Lower lobe of right lung (tissue), 2 donors: ENCODE results near the gene CCPG1. TPM values are rescaled to one million over a fixed set of nuclear protein-coding genes. Genes with fewer than 3 reads are reported as not detected.

Experiments used
- ATAC-seq, 2 donors: fragments of 200-7000 bp; cut with Tn5 transposase; one replicate each; pipeline ENCODE4 v1.9.1; 2020 to 2022; ENCODE audit warnings: mild to moderate bottlenecking in 2 of 2, moderate library complexity in 2 of 2
- DNase-seq: peaks from one replicate; pipeline ENCODE4 v3.0.0-alpha.2; 2020
- H3K27ac ChIP-seq: fragments of 200-600 bp; one replicate; pipeline ENCODE4 v1.8.0; 2022
- H3K27me3 ChIP-seq: fragments of 200-600 bp; one replicate; pipeline ENCODE4 v1.8.0; 2022; ENCODE audit warnings: low read depth
- H3K36me3 ChIP-seq: fragments of 200-600 bp; one replicate; pipeline ENCODE4 v1.8.0; 2022; ENCODE audit warnings: mild to moderate bottlenecking
- H3K4me1 ChIP-seq: fragments of 200-600 bp; one replicate; pipeline ENCODE4 v1.8.0; 2022
- H3K4me3 ChIP-seq: fragments of 200-600 bp; one replicate; pipeline ENCODE4 v1.8.0; 2022; ENCODE audit warnings: mild to moderate bottlenecking
- H3K9me3 ChIP-seq: fragments of 200-600 bp; one replicate; pipeline ENCODE4 v1.8.0; 2022
- intact Hi-C: fragments of 100-400 bp; cut with DNase I; formaldehyde crosslinking; loops from one replicate; pipeline ENCODE4 v1.11.0; 2022
- total RNA-seq: library from RNA; stranded (reverse); fragmentation: NEBNext Ultra II Directional; extraction: Animal tissue kit (Norgen Biotek cat#: 25700); gene quantifications from one replicate; pipeline ENCODE4 v1.2.1, GENCODE V29; 2021
- TF ChIP-seq, protein P1 (sequence below): fragments of 200-600 bp; IDR thresholded peaks from one replicate; pipeline ENCODE4 v1.8.0; 2022; ENCODE audit warnings: antibody characterized with exemption, mild to moderate bottlenecking
- donor health status: DM: no; HTN: yes; CAD: no; lungs with severe emphysema.

Gene CCPG1
- total RNA-seq, 1 donor from 2014 or later, result 104 TPM

DNA sequence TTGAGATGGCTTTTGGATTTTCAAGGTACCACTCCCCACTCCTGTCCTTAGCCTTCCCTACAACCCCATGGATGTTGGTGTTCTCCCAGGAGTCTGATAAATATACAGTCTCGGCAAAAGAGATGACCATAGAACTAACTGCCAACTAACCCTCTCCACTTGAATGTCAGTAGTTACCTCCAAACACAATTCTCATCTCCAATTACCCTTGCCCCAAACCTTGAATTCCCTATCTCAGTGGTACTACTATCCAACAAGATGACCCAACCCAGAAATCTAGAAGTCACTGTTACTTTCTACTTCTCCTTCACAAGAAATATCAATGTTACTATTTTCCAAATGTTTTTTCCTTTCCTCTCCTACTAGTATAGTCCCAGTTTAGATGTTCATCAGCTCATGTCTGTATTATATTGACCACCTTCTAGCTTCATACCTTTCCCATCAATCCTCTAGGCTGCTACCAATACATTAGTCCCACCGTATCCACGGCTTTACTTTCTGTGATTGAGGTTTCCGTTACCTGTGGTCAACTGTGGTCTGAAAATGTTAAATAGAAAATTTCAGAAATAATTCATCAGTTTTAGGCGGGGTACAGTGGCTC is 51.1 kb downstream of the CCPG1 start:
- H3K27ac ChIP-seq, result no peak overlapping the region
- TF ChIP-seq, protein P1, sequence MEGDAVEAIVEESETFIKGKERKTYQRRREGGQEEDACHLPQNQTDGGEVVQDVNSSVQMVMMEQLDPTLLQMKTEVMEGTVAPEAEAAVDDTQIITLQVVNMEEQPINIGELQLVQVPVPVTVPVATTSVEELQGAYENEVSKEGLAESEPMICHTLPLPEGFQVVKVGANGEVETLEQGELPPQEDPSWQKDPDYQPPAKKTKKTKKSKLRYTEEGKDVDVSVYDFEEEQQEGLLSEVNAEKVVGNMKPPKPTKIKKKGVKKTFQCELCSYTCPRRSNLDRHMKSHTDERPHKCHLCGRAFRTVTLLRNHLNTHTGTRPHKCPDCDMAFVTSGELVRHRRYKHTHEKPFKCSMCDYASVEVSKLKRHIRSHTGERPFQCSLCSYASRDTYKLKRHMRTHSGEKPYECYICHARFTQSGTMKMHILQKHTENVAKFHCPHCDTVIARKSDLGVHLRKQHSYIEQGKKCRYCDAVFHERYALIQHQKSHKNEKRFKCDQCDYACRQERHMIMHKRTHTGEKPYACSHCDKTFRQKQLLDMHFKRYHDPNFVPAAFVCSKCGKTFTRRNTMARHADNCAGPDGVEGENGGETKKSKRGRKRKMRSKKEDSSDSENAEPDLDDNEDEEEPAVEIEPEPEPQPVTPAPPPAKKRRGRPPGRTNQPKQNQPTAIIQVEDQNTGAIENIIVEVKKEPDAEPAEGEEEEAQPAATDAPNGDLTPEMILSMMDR, result no peak
- H3K4me1 ChIP-seq, result no peaks in the 10 kb centered on the region
- H3K4me3 ChIP-seq, result no peak overlapping the region
- H3K36me3 ChIP-seq, result peaks cover 71% of the 10 kb centered on the region
- ATAC-seq (no peak), DNase-seq (no peak)
- no peaks in the 10 kb centered on the region for H3K27me3 ChIP-seq
- no peaks in the 10 kb centered on the region for H3K9me3 ChIP-seq
- intact Hi-C loops, result no loop called here

DNA sequence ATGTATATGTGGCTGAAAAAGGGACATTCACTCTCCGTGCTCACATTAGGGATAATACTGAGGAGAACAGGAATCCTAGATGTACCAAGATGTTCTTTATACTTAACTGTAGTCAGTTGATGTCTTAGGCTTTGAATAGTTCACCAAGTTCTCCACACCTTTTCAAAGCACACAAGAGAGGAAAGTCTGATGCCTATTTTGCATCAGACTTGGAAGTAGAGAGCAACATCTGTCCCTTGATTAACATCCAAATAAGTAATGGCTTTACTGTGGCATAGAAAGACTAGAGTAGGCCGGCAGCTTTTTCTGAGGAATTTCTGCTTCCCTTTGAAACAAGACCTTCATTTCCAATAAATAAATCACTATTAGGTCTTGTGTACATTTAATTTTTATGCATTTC is 55.1 kb downstream of the CCPG1 start:
- no peak for ATAC-seq
- TF ChIP-seq, protein P1, result no peak
- Histone ChIP-seq H3K36me3 (peaks cover 37% of the 10 kb centered on the region), H3K4me3 (no peak overlapping the region), H3K27ac (no peak overlapping the region), H3K4me1 (no peaks in the 10 kb centered on the region), H3K9me3 (no peaks in the 10 kb centered on the region), H3K27me3 (no peaks in the 10 kb centered on the region)
- DNase-seq, result no peak
- intact Hi-C loops, result no loop called here

DNA sequence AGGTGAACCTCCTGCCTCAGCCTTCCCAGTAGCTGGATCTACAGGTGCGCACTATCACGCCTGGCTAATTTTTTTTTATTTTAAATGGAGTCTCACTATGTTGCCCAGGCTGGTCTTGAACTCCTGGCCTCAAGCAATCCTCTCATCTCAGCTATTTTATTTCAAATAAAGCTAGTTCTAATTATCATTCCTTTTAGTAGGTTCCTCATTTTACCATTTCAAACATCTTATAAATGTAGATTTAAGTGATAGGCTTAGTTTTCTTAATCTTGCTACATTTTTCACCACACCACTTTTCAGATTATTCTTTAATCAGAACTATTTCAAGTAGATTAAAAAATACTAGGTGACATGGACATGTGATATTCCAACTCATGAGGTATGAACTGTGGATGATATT is 58.9 kb downstream of the CCPG1 start:
- TF ChIP-seq, protein P1, result no peak

DNA sequence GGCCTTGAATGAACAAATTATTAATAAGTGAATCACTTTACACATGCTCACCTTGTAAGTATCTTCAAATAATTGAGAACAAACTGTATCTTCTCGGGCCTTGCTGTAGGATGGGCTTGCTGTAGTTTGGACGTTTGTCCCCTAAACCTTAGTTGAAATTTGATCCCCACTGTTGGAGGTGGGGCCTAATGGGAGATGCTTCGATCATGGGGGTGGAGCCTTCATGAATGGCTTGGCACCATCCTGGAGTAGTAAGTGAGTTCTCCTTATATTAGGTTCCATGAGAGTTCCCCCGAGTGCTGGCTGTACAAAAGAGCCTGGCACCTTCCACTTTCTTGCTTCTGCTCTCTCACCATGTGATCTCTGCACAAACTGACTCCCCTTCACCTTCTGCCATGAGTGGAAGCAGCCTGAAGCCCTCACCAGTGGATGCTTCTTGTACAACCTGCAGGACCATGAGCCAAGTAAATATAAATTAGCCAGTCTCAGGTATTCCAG is 59.8 kb downstream of the CCPG1 start:
- TF ChIP-seq, protein P1, result no peak
- intact Hi-C loops, result no loop called here
- no peak for ATAC-seq

More for the DNA sequence above, 58.9 kb downstream of the CCPG1 start:
- Histone ChIP-seq H3K4me3 (no peak overlapping the region), H3K4me1 (no peaks in the 10 kb centered on the region), H3K36me3 (peaks cover 16% of the 10 kb centered on the region), H3K27me3 (no peaks in the 10 kb centered on the region), H3K27ac (no peak overlapping the region), H3K9me3 (no peaks in the 10 kb centered on the region)
- intact Hi-C loops, result no loop called here
- no peak for DNase-seq
- ATAC-seq, result no peak

DNA sequence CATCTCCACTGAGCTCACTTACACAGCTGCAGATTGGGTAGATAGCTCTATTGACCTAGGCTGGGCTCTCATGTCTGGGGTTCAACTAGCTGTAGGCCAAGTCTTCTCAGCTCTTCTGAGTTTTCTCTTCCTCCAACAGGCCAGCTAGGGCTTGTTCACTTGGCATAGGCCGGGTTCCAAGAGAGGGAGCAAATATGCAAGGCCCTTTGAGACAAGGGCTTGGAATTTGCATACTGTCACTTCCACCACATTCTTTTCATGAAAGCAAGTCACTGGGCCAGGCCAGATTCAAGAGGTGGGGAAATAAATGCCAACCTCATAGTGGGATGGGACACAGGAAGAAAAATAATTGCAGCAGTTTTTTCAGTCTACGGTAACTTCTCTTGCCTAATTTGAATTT is 64.0 kb downstream of the CCPG1 start:
- DNase-seq, result peak; percentile 53
- TF ChIP-seq, protein P1, result no peak
- Histone ChIP-seq H3K9me3 (no peaks in the 10 kb centered on the region), H3K36me3 (peaks cover 20% of the 10 kb centered on the region), H3K4me3 (no peak overlapping the region), H3K4me1 (peaks cover 9% of the 10 kb centered on the region), H3K27ac (peak overlapping the region; percentile 44), H3K27me3 (no peaks in the 10 kb centered on the region)
- ATAC-seq, result peak; percentile 92 to 94
- intact Hi-C loops, result no loop called here

More for the DNA sequence above, 59.8 kb downstream of the CCPG1 start:
- no peaks in the 10 kb centered on the region for H3K27me3 ChIP-seq
- H3K27ac ChIP-seq, result no peak overlapping the region
- H3K9me3 ChIP-seq, result no peaks in the 10 kb centered on the region
- DNase-seq, result no peak
- H3K4me3 ChIP-seq, result no peak overlapping the region
- H3K4me1 ChIP-seq, result peaks cover 9% of the 10 kb centered on the region
- H3K36me3 ChIP-seq, result peaks cover 14% of the 10 kb centered on the region
